Left lung (tissue), 10 donors: ENCODE measurements around the gene COQ4. TPM values are rescaled to one million over a fixed set of nuclear protein-coding genes. Genes with fewer than 3 reads are reported as not detected.

Experiments used
- ATAC-seq: fragments of 200-7000 bp; cut with Tn5 transposase; one replicate; pipeline ENCODE4 v1.9.1; 2020; ENCODE audit warnings: moderate library complexity
- DNase-seq, 4 donors: peaks; one replicate each; pipeline ENCODE4 v3.0.0-alpha.2; 2013 to 2020
- H3K27ac ChIP-seq, 2 donors: fragments of 200-600 bp; sonication (generic) in 1 of 2; one replicate each; pipeline versions ENCODE4 v1.5.0 to v1.8.0; 2020 to 2021
- H3K27me3 ChIP-seq, 2 donors: fragments of 200-600 bp; sonication (generic) in 1 of 2; one replicate each; pipeline versions ENCODE4 v1.5.0 to v1.8.0; 2020 to 2021
- H3K36me3 ChIP-seq, 2 donors: fragments of 200-600 bp; sonication (generic) in 1 of 2; one replicate each; pipeline versions ENCODE4 v1.5.0 to v1.8.0; 2020 to 2021
- H3K4me1 ChIP-seq, 2 donors: fragments of 200-600 bp; one replicate each; pipeline ENCODE4 v1.8.0; 2021
- H3K4me3 ChIP-seq, 2 donors: fragments of 200-600 bp; sonication (generic) in 1 of 2; one replicate each; pipeline versions ENCODE4 v1.5.0 to v1.8.0; 2020 to 2021; ENCODE audit warnings: mild to moderate bottlenecking in 1 of 2
- H3K9me3 ChIP-seq, 2 donors: fragments of 200-600 bp; sonication (generic) in 1 of 2; one replicate each; pipeline versions ENCODE4 v1.5.0 to v1.8.0; 2020 to 2021
- CTCF ChIP-seq, 2 donors: fragments of 200-600 bp; sonication (generic) in 1 of 2; IDR thresholded peaks; one replicate each; pipeline versions ENCODE4 v1.5.0 to v1.8.0; 2021; ENCODE audit warnings: antibody characterized with exemption in 2 of 2
- intact Hi-C, 2 donors: fragments of 100-400 bp; cut with DNase I; formaldehyde crosslinking; loops; one replicate each; pipeline versions ENCODE4 v1.11.2 to v1.14.2; 2022
- polyA plus RNA-seq, 6 donors: library from polyadenylated mRNA; unstranded; fragments of 120-200 nt; gene quantifications; one replicate each; pipeline ENCODE4 v1.2.1, GENCODE V29; 2013; ENCODE audit not compliant: insufficient read length in 6 of 6
- total RNA-seq, 2 donors: library from RNA; stranded (reverse); fragmentation: NEBNext Ultra II Directional; extraction: Animal tissue kit (Norgen Biotek cat#: 25700); gene quantifications; one replicate each; pipeline ENCODE4 v1.2.1, GENCODE V29; 2021
- donor health status: DM: no; HTN: yes; CAD: no.
- donor health status: DM: no; HTN: no; CAD: no.

COQ4 gene
- total and polyA plus RNA-seq, 8 donors = 35.5 to 77.1 (median 61.4) TPM

GRCh38 chr9:128294142-128294541 lies 28.5 kb upstream of the COQ4 start:
- Histone ChIP-seq H3K27ac (no peak overlapping the region), H3K36me3 (no peaks in the 10 kb centered on the region), H3K27me3 (no peaks in the 10 kb centered on the region), H3K4me3 (no peak overlapping the region), H3K4me1 (peaks cover 0 to 6% of the 10 kb centered on the region in 2 donors), H3K9me3 (no peaks in the 10 kb centered on the region)
- DNase-seq (no peak), ATAC-seq (no peak)
- intact Hi-C loops = no loop called here
- TF ChIP-seq CTCF (IDR thresholded peaks at IDR 0.05) = no peak

GRCh38 chr9:128296340-128297220 lies 26.1 kb upstream of the COQ4 start:
- intact Hi-C loops = no loop called here
- no peak for TF ChIP-seq CTCF (IDR thresholded peaks at IDR 0.05)
- Histone ChIP-seq H3K4me3 (no peak overlapping the region), H3K36me3 (no peaks in the 10 kb centered on the region), H3K27ac (no peak overlapping the region), H3K9me3 (no peaks in the 10 kb centered on the region), H3K4me1 (peaks cover 0 to 6% of the 10 kb centered on the region in 2 donors), H3K27me3 (no peaks in the 10 kb centered on the region)
- DNase-seq (no peak), ATAC-seq (no peak)

- Histone ChIP-seq H3K27me3 (no peaks in the 10 kb centered on the region), H3K4me1 (peaks cover 0 to 6% of the 10 kb centered on the region in 2 donors), H3K27ac (no peak overlapping the region), H3K4me3 (no peak overlapping the region), H3K36me3 (no peaks in the 10 kb centered on the region), H3K9me3 (no peaks in the 10 kb centered on the region)
- intact Hi-C loops = no loop called here
- no peak for TF ChIP-seq CTCF (IDR thresholded peaks at IDR 0.05)
- ATAC-seq (no peak), DNase-seq (no peak)
Measured at GRCh38 chr9:128297221-128297773, 25.3 kb upstream of the COQ4 start.

GRCh38 chr9:128298535-128299482 lies 23.8 kb upstream of the COQ4 start:
- no peak overlapping the region for H3K27ac ChIP-seq
- DNase-seq = peak in 1 of 4 donors; percentile 44
- intact Hi-C loops = no loop called here
- no peak for ATAC-seq
- H3K9me3 ChIP-seq = no peaks in the 10 kb centered on the region
- no peaks in the 10 kb centered on the region for H3K36me3 ChIP-seq
- H3K4me3 ChIP-seq = no peak overlapping the region
- no peak for TF ChIP-seq CTCF (IDR thresholded peaks at IDR 0.05)
- H3K4me1 ChIP-seq = peaks cover 0 to 6% of the 10 kb centered on the region in 2 donors
- H3K27me3 ChIP-seq = no peaks in the 10 kb centered on the region
